Upper lobe of left lung (tissue), 4 donors: ENCODE measurements around the gene RMI1.

ENCODE experiments used
- CTCF ChIP-seq, 6 experiments: fragments of 450-650 bp in 4 of 6; fragments of 200-600 bp in 2 of 6; sonication (generic) in 2 of 6; IDR thresholded peaks; one replicate each; pipeline ENCODE4 v1.5.1; 2016 to 2019; ENCODE audit warnings: antibody characterized with exemption in 6 of 6
- POLR2A ChIP-seq, 4 donors: fragments of 450-650 bp; IDR thresholded peaks; one replicate each; pipeline ENCODE4 v1.5.1; 2016 to 2017; ENCODE audit warnings: antibody characterized with exemption in 4 of 4, mild to moderate bottlenecking in 2 of 4

GRCh38 chr9:83992407-83992806 is 11.8 kb downstream of the RMI1 start:
- TF ChIP-seq POLR2A (IDR thresholded peaks at IDR 0.05) (no peak), CTCF (IDR thresholded peaks at IDR 0.05) (no peak)
